Right lobe of liver (tissue), 4 donors: ENCODE data around the gene EXOC3.

Experiments
- CTCF ChIP-seq, 4 donors: fragments of 200-600 bp in 3 of 4; fragments of 450-650 bp in 1 of 4; IDR thresholded peaks; one replicate each; pipeline versions ENCODE4 v1.5.1 to v1.8.0; 2016 to 2022; ENCODE audit warnings: antibody characterized with exemption in 4 of 4, mild to moderate bottlenecking in 2 of 4
- POLR2A ChIP-seq: fragments of 450-650 bp; IDR thresholded peaks from one replicate; pipeline ENCODE4 v1.6.1; 2017; ENCODE audit warnings: antibody characterized with exemption, mild to moderate bottlenecking
- donor health status: DM: no; HTN: no; CAD: no.
- donor health status: DM: no; HTN: no; CAD: no.
- donor health status: DM: no; HTN: yes; CAD: no.

GRCh38 chr5:396531-396961 lies 46.4 kb upstream of the EXOC3 start:
- no peak for TF ChIP-seq CTCF (IDR thresholded peaks at IDR 0.05)
- TF ChIP-seq POLR2A: no peak
